ENCODE results near the gene TLE7.

The TLE7 gene

GRCh38 chr16:71412270-71413160, 29.3 kb downstream of the TLE7 start:
- DNase-seq (ENCODE audit: low spot score) = peak; percentile 76

- DNase-seq (ENCODE audit: low spot score) = no peak
Observed at GRCh38 chr16:71410146-71410545, 31.7 kb downstream of the TLE7 start.

GRCh38 chr16:71409011-71409775, 32.7 kb downstream of the TLE7 start:
- no peak for DNase-seq (ENCODE audit: low spot score)

GRCh38 chr16:71408536-71408935, 33.3 kb downstream of the TLE7 start:
- DNase-seq (ENCODE audit: low spot score) = no peak

GRCh38 chr16:71407731-71408130, 34.1 kb downstream of the TLE7 start:
- DNase-seq (ENCODE audit: low spot score) = no peak

- no peak for DNase-seq (ENCODE audit: low spot score)
Observed at GRCh38 chr16:71406724-71407123, 35.1 kb downstream of the TLE7 start.

- no peak for DNase-seq (ENCODE audit: low spot score)
Observed at GRCh38 chr16:71406316-71406715, 35.5 kb downstream of the TLE7 start.

GRCh38 chr16:71404364-71404763, 37.5 kb downstream of the TLE7 start:
- no peak for DNase-seq (ENCODE audit: low spot score)

GRCh38 chr16:71402674-71403073, 39.2 kb downstream of the TLE7 start:
- DNase-seq (ENCODE audit: low spot score) = no peak

GRCh38 chr16:71402007-71402406, 39.8 kb downstream of the TLE7 start:
- DNase-seq (ENCODE audit: low spot score) = no peak

GRCh38 chr16:71399801-71400563, 41.9 kb downstream of the TLE7 start:
- no peak for DNase-seq (ENCODE audit: low spot score)

- no peak for DNase-seq (ENCODE audit: low spot score)
Observed at GRCh38 chr16:71396594-71396993, 45.3 kb downstream of the TLE7 start.

- no peak for DNase-seq (ENCODE audit: low spot score)
Observed at GRCh38 chr16:71389330-71389729, 52.5 kb downstream of the TLE7 start.

GRCh38 chr16:71387045-71387871, 54.6 kb downstream of the TLE7 start:
- DNase-seq (ENCODE audit: low spot score) = no peak

GRCh38 chr16:71384073-71384724, 57.7 kb downstream of the TLE7 start:
- DNase-seq (ENCODE audit: low spot score) = no peak

GRCh38 chr16:71383054-71383773, 58.6 kb downstream of the TLE7 start:
- no peak for DNase-seq (ENCODE audit: low spot score)

GRCh38 chr16:71380831-71381230, 61.0 kb downstream of the TLE7 start:
- no peak for DNase-seq (ENCODE audit: low spot score)

Measured in germinal center (tissue), 1 donor.